A549 (cell line): Measurements from ENCODE around the gene RARB. TPM values are rescaled to one million over a fixed set of nuclear protein-coding genes. Genes with fewer than 3 reads are reported as not detected.

Source experiments
- ATAC-seq, 2 experiments: fragments of 200-7000 bp in 1 of 2; fragments of >200 bp in 1 of 2; cut with Nextera tagmentation in 1 of 2; cut with Tn5 transposase in 1 of 2; 3 replicates each; pipeline versions ENCODE4 v1.8.0 to v1.9.1; 2018 to 2020; ENCODE audit warnings: mild to moderate bottlenecking in 1 of 2, moderate library complexity in 1 of 2
- CTCF ChIA-PET: fragments of 300-600 bp; sonication (Branson Sonifier 250); formaldehyde crosslinking; extraction: SDS; loops from one replicate; lab custom pipeline; 2021; ENCODE audit warnings: antibody characterized with exemption, inconsistent platforms; lab: Yijun Ruan, JAX
- POLR2A ChIA-PET: fragments of 350-600 bp; formaldehyde crosslinking; extraction: SDS; loops from one replicate; lab custom pipeline; 2021; ENCODE audit warnings: antibody characterized with exemption, inconsistent platforms; lab: Yijun Ruan, JAX
- DNase-seq, 2 experiments: peaks; one replicate each; pipeline versions ENCODE4 v3.0.0 to v3.0.0-alpha.2; 2011 to 2016; ENCODE audit warnings: low read depth in 1 of 2, low spot score in 1 of 2
- FAIRE-seq: peaks from 2 replicates; lab custom pipeline; 2011; peaks lifted over from hg19 to GRCh38; lab: Jason Lieb, UNC
- H3K27ac ChIP-seq, 2 experiments: fragments of >200 bp; sonication (Bioruptor Twin); formaldehyde crosslinking; 3 replicates each; pipeline ENCODE4 v1.5.1; 2016 to 2017
- H3K4me1 ChIP-seq: fragments of >200 bp; sonication (Bioruptor Twin); formaldehyde crosslinking; 3 replicates; pipeline ENCODE4 v1.6.1; 2016
- H3K4me2 ChIP-seq: fragments of >200 bp; sonication (Bioruptor Twin); formaldehyde crosslinking; 3 replicates; pipeline ENCODE4 v1.6.1; 2016
- H3K4me3 ChIP-seq: fragments of >200 bp; sonication (Bioruptor Twin); formaldehyde crosslinking; 3 replicates; pipeline ENCODE4 v1.5.1; 2016
- H3K9me3 ChIP-seq: fragments of >200 bp; sonication (Bioruptor Twin); formaldehyde crosslinking; 3 replicates; pipeline ENCODE4 v1.6.1; 2016
- CHD4 ChIP-seq: fragments of 200-600 bp; sonication (generic); IDR thresholded peaks from 2 replicates; pipeline ENCODE4 v1.6.1; 2016; ENCODE audit warnings: antibody characterized with exemption, mild to moderate bottlenecking, borderline replicate concordance
- FOSB ChIP-seq: fragments of 250-450 bp; sonication (Bioruptor Pico); IDR thresholded peaks from 2 replicates; pipeline ENCODE4 v1.5.0; 2020; ENCODE audit warnings: mild to moderate bottlenecking, moderate library complexity
- HEYL ChIP-seq: fragments of 250-450 bp; sonication (Bioruptor Pico); IDR thresholded peaks from 2 replicates; pipeline ENCODE4 v1.8.0; 2021; ENCODE audit warnings: mild to moderate bottlenecking, moderate library complexity
- NFE2L2 ChIP-seq: fragments of 150-350 bp; conservative IDR thresholded peaks from 2 replicates; pipeline ENCODE4 v1.6.1; 2014; ENCODE audit warnings: low read length
- POLR2AphosphoS2 ChIP-seq: conservative IDR thresholded peaks from 2 replicates; pipeline ENCODE4 v1.6.1; 2012; ENCODE audit warnings: low read length, improper control_type of control experiment, inconsistent platforms
- RAD21 ChIP-seq, 2 experiments: fragments of >200 bp in 1 of 2; sonication (Bioruptor Twin) in 1 of 2; formaldehyde crosslinking in 1 of 2; IDR thresholded peaks in 1 of 2; conservative IDR thresholded peaks in 1 of 2; 2 replicates in 1 of 2; 3 replicates in 1 of 2; pipeline ENCODE4 v1.6.1; 2012 to 2018; ENCODE audit warnings: inconsistent platforms in 1 of 2
- RFX5 ChIP-seq: fragments of 450-650 bp; IDR thresholded peaks from 2 replicates; pipeline ENCODE4 v1.7.1; 2014; ENCODE audit warnings: antibody characterized with exemption, mild to moderate bottlenecking, moderate library complexity
- ZSCAN20 ChIP-seq: fragments of 250-450 bp; sonication (Bioruptor Pico); IDR thresholded peaks from 2 replicates; pipeline ENCODE4 v1.8.0; 2022; ENCODE audit warnings: mild to moderate bottlenecking, moderate library complexity
- WGBS: methylation state at CpG from one replicate; pipeline ENCODE4 v1.1.6; 2017; ENCODE audit errors: missing lambda C conversion rate; 5-methylcytosine and 5-hydroxymethylcytosine counted together
- polyA plus RNA-seq, 4 experiments: library from polyadenylated mRNA; depleted of rRNA in 3 of 4; stranded (reverse); fragments of >200 nt; fragmentation: RNase III in 1 of 4; extraction: RNeasy Plus Mini Kit Qiagen cat#74134 plus additional on column Dnase treatment in 1 of 4; gene quantifications; 2 replicates in 3 of 4; 3 replicates in 1 of 4; pipeline ENCODE4 v1.2.3, GENCODE V29; 2011 to 2017
- TF ChIP-seq, protein P1 (sequence below): fragments of 250-450 bp; sonication (Bioruptor Pico); IDR thresholded peaks from 2 replicates; pipeline ENCODE4 v1.5.0; 2021; ENCODE audit warnings: mild to moderate bottlenecking, moderate library complexity, borderline replicate concordance
- TF ChIP-seq, protein P2 (sequence below): IDR thresholded peaks from 2 replicates; pipeline ENCODE4 v1.6.1; 2012
- TF ChIP-seq, protein P3 (sequence below): fragments of 200-600 bp; sonication (generic); IDR thresholded peaks from 2 replicates; pipeline ENCODE4 v1.6.1; 2016; ENCODE audit warnings: antibody characterized with exemption, mild to moderate bottlenecking, moderate library complexity
- TF ChIP-seq, protein P4 (sequence below): fragments of >200 bp; sonication (Bioruptor Twin); formaldehyde crosslinking; IDR thresholded peaks from 3 replicates; pipeline ENCODE4 v1.5.1; 2016
- TF ChIP-seq, protein P5 (sequence below): fragments of 150-350 bp; IDR thresholded peaks from 2 replicates; pipeline ENCODE4 v1.6.1; 2014; ENCODE audit warnings: low read depth, mild to moderate bottlenecking, low read length

RARB gene
- polyA plus RNA-seq, 2 of the 4 experiments (the other 2 are of a cell fraction), result 24.5 to 30.8 TPM

DNA sequence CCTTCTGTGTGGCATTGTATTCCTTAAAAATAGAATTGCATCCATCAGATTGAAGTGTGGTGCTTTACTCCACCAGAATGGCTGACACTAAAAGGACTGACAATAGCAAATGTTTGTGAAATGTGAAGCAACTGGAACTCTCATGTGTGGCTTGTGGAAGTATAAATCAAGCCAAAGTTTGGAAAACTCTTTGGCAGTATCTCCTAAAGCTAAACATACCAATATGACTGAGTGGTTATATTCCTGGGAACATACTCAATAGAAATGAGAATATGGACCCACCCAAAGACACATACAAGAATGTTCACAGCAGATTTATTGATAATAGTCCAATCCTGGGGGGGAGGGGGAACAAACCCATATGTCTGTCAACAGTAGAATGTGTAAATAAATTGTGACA lies 87.1 kb downstream of the RARB start:
- H3K4me3 ChIP-seq, result no peak overlapping the region
- H3K4me1 ChIP-seq, result no peaks in the 10 kb centered on the region
- TF ChIP-seq, protein P1, sequence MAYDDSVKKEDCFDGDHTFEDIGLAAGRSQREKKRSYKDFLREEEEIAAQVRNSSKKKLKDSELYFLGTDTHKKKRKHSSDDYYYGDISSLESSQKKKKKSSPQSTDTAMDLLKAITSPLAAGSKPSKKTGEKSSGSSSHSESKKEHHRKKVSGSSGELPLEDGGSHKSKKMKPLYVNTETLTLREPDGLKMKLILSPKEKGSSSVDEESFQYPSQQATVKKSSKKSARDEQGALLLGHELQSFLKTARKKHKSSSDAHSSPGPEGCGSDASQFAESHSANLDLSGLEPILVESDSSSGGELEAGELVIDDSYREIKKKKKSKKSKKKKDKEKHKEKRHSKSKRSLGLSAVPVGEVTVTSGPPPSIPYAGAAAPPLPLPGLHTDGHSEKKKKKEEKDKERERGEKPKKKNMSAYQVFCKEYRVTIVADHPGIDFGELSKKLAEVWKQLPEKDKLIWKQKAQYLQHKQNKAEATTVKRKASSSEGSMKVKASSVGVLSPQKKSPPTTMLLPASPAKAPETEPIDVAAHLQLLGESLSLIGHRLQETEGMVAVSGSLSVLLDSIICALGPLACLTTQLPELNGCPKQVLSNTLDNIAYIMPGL, result no peak
- TF ChIP-seq FOSB (CRISPR knock-in tag) (no peak), RFX5 (no peak), POLR2AphosphoS2 (no peak), RAD21 (conservative IDR thresholded peaks at IDR 0.05 in 1 of 2, IDR thresholded peaks at IDR 0.05 in 1 of 2) (no peak), NFE2L2 (no peak)
- TF ChIP-seq, protein P2, sequence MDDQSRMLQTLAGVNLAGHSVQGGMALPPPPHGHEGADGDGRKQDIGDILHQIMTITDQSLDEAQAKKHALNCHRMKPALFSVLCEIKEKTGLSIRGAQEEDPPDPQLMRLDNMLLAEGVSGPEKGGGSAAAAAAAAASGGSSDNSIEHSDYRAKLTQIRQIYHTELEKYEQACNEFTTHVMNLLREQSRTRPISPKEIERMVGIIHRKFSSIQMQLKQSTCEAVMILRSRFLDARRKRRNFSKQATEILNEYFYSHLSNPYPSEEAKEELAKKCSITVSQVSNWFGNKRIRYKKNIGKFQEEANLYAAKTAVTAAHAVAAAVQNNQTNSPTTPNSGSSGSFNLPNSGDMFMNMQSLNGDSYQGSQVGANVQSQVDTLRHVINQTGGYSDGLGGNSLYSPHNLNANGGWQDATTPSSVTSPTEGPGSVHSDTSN, result no peak
- TF ChIP-seq, all 56 proteins: peak for 0
- DNase-seq (no peak), FAIRE-seq (no peak), ATAC-seq (no peak)
- Histone ChIP-seq H3K4me2 (no peak overlapping the region), H3K27ac (no peak overlapping the region), H3K9me3 (no peaks in the 10 kb centered on the region)
- ChIA-PET POLR2A (no interaction called here), CTCF (no interaction called here)

DNA sequence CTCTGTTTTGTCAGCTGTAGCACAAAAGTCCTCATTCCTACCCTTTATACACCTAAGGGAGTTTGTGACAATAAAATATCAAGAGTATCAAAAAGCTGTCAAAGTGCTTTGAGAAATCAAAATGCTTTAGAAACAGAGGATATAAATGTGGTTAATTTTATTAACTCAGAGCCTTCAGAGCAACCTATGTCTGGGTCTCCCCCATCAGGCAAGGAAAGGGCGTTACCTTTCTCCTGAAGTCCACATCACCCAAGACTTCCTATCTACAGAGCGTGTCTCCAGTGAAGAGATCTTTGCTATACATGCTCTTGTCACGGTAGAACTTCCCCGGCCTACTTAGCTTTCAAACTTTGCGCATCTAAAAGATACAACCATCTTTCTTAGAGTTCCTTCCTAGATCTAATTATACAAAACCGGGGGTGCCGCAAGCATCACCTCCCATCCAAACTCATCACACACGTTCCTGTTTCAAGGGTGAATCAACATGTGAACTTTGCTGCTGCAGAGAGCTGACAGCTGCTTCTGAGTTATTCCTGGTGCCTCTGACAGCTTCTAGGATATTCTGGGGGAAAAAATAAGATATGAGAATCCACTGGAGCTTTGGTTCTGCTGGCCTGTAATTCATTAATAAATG lies 93.0 kb downstream of the RARB start:
- no peaks in the 10 kb centered on the region for H3K9me3 ChIP-seq
- 89% methylated on average over 8 of the region's 8 CpGs for WGBS
- no peak overlapping the region for H3K4me2 ChIP-seq
- H3K4me1 ChIP-seq, result no peaks in the 10 kb centered on the region
- CTCF ChIA-PET, result interaction anchor here (0.6 to 1.5 kb wide), 2 partner anchors 10 to 12 kb away, joined by 3 to 5 read pairs; no protein-coding TSS in a partner anchor
- ATAC-seq, result no peak
- TF ChIP-seq, protein P2, result no peak
- TF ChIP-seq, protein P3, sequence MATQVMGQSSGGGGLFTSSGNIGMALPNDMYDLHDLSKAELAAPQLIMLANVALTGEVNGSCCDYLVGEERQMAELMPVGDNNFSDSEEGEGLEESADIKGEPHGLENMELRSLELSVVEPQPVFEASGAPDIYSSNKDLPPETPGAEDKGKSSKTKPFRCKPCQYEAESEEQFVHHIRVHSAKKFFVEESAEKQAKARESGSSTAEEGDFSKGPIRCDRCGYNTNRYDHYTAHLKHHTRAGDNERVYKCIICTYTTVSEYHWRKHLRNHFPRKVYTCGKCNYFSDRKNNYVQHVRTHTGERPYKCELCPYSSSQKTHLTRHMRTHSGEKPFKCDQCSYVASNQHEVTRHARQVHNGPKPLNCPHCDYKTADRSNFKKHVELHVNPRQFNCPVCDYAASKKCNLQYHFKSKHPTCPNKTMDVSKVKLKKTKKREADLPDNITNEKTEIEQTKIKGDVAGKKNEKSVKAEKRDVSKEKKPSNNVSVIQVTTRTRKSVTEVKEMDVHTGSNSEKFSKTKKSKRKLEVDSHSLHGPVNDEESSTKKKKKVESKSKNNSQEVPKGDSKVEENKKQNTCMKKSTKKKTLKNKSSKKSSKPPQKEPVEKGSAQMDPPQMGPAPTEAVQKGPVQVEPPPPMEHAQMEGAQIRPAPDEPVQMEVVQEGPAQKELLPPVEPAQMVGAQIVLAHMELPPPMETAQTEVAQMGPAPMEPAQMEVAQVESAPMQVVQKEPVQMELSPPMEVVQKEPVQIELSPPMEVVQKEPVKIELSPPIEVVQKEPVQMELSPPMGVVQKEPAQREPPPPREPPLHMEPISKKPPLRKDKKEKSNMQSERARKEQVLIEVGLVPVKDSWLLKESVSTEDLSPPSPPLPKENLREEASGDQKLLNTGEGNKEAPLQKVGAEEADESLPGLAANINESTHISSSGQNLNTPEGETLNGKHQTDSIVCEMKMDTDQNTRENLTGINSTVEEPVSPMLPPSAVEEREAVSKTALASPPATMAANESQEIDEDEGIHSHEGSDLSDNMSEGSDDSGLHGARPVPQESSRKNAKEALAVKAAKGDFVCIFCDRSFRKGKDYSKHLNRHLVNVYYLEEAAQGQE, result no peak
- TF ChIP-seq FOSB (CRISPR knock-in tag) (no peak), CHD4 (no peak), ZSCAN20 (CRISPR knock-in tag) (no peak), HEYL (CRISPR knock-in tag) (no peak)
- TF ChIP-seq, protein P4, sequence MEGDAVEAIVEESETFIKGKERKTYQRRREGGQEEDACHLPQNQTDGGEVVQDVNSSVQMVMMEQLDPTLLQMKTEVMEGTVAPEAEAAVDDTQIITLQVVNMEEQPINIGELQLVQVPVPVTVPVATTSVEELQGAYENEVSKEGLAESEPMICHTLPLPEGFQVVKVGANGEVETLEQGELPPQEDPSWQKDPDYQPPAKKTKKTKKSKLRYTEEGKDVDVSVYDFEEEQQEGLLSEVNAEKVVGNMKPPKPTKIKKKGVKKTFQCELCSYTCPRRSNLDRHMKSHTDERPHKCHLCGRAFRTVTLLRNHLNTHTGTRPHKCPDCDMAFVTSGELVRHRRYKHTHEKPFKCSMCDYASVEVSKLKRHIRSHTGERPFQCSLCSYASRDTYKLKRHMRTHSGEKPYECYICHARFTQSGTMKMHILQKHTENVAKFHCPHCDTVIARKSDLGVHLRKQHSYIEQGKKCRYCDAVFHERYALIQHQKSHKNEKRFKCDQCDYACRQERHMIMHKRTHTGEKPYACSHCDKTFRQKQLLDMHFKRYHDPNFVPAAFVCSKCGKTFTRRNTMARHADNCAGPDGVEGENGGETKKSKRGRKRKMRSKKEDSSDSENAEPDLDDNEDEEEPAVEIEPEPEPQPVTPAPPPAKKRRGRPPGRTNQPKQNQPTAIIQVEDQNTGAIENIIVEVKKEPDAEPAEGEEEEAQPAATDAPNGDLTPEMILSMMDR, result no peak
- TF ChIP-seq, protein P5, sequence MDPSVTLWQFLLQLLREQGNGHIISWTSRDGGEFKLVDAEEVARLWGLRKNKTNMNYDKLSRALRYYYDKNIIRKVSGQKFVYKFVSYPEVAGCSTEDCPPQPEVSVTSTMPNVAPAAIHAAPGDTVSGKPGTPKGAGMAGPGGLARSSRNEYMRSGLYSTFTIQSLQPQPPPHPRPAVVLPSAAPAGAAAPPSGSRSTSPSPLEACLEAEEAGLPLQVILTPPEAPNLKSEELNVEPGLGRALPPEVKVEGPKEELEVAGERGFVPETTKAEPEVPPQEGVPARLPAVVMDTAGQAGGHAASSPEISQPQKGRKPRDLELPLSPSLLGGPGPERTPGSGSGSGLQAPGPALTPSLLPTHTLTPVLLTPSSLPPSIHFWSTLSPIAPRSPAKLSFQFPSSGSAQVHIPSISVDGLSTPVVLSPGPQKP, result no peak
- H3K27ac ChIP-seq, result no peak overlapping the region
- no peak for DNase-seq
- POLR2A ChIA-PET, result no interaction called here
- no peak overlapping the region for H3K4me3 ChIP-seq
- no peak for FAIRE-seq
